Measurements from ENCODE around the gene ADM2. TPM values are rescaled to one million over a fixed set of nuclear protein-coding genes. Genes with fewer than 3 reads are reported as not detected.

ADM2 gene
- total RNA-seq, 1 donor from 2014 or later, result 1.5 TPM

DNA sequence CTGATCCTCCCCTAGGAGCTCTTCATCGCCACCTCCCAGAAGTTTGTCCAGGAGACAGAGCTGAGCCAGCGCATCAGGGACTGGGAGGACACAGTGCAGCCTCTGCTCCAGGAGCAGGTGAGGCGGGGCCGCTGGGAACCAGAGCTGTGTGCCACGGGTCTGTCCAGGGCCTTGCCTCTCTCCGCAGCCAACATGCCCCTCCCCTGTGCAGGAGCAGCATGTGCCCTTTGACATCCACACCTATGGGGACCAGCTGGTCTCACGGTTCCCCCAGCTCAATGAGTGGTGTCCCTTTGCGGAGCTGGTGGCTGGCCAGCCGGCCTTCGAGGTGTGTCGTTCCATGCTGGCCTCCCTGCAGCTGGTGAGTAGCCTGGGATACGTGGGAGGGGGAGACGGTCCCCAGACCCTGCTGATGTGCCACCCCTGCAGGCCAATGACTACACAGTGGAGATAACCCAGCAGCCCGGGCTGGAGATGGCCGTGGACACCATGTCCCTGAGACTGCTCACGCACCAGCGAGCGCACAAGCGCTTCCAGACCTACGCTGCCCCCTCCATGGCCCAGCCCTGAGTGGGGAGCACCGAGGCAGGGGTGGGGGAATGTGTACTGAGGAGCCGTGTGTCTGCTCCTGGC is 41.6 kb downstream of the ADM2 start:
- DNase-seq, result no peak
- H3K36me3 ChIP-seq, result peaks cover 62% of the 10 kb centered on the region

GRCh38 chr22:50523458-50523805 is 42.1 kb downstream of the ADM2 start:
- DNase-seq, result no peak
- peaks cover 35% of the 10 kb centered on the region for H3K4me1 ChIP-seq
- H3K27ac ChIP-seq, result no peak overlapping the region
- intact Hi-C loops (cut with DNase I), result no loop called here
- no peaks in the 10 kb centered on the region for H3K27me3 ChIP-seq (ENCODE audit: low read depth)
- TF ChIP-seq, protein P1, sequence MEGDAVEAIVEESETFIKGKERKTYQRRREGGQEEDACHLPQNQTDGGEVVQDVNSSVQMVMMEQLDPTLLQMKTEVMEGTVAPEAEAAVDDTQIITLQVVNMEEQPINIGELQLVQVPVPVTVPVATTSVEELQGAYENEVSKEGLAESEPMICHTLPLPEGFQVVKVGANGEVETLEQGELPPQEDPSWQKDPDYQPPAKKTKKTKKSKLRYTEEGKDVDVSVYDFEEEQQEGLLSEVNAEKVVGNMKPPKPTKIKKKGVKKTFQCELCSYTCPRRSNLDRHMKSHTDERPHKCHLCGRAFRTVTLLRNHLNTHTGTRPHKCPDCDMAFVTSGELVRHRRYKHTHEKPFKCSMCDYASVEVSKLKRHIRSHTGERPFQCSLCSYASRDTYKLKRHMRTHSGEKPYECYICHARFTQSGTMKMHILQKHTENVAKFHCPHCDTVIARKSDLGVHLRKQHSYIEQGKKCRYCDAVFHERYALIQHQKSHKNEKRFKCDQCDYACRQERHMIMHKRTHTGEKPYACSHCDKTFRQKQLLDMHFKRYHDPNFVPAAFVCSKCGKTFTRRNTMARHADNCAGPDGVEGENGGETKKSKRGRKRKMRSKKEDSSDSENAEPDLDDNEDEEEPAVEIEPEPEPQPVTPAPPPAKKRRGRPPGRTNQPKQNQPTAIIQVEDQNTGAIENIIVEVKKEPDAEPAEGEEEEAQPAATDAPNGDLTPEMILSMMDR (IDR thresholded peaks at IDR 0.05), result no peak
- no peaks in the 10 kb centered on the region for H3K9me3 ChIP-seq
- H3K36me3 ChIP-seq, result peaks cover 57% of the 10 kb centered on the region
- H3K4me3 ChIP-seq, result no peak overlapping the region
- ATAC-seq, result no peak

More for the DNA sequence above, 41.6 kb downstream of the ADM2 start:
- no peak for ATAC-seq
- Histone ChIP-seq H3K4me1 (peaks cover 30% of the 10 kb centered on the region), H3K9me3 (no peaks in the 10 kb centered on the region), H3K27me3 (ENCODE audit: low read depth) (no peaks in the 10 kb centered on the region), H3K27ac (no peak overlapping the region), H3K4me3 (no peak overlapping the region)
- intact Hi-C loops (cut with DNase I), result no loop called here
- TF ChIP-seq, protein P1 (IDR thresholded peaks at IDR 0.05), result no peak

DNA sequence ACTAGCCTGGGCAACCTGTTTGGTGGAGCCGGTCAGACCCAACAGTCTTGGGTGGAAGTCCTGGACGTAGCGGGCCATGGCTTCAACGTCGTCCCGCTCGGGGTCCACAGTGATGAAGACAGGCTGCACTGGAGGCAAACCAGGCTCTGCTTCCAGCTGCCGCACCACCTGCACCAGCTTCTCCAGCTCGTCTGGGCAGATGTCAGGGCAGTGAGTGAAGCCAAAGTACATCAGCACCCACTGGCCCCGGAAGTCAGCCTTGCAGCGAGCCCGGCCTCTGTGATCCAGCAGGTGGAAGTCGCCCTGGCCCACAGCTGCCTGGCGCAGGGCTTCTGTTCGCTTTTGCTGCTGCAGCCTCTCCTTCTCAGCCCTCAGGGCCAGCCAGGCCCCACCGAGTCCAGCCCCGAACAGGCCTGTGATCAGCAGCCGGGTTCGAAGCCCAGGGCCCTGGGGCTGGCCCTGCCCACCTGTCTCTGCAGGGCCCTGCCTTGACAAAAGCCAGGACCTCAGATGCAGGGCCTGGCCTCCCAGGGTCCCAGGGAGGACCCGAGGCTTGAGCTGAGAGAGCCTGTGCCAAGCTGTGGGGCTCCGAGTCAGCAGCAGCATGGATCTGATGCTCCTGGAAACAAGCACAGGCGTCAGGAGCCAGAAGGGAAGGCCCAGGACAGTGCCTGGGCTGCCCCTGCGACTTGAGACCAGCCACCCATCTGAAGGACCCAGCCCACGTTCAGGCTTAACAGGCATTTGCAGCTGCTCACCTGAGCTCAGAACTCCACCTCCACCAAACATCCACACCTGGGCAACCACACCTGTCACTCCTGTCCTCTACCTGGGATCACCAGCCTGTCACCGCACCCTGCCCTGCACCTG is 42.7 kb downstream of the ADM2 start:
- Histone ChIP-seq H3K36me3 (peaks cover 51% of the 10 kb centered on the region), H3K9me3 (no peaks in the 10 kb centered on the region), H3K27me3 (ENCODE audit: low read depth) (no peaks in the 10 kb centered on the region), H3K27ac (no peak overlapping the region), H3K4me3 (peak overlapping the region; percentile 79), H3K4me1 (peaks cover 41% of the 10 kb centered on the region)
- no peak for DNase-seq
- TF ChIP-seq, protein P1 (IDR thresholded peaks at IDR 0.05), result no peak
- ATAC-seq, result no peak
- intact Hi-C loops (cut with DNase I), result no loop called here

- H3K9me3 ChIP-seq, result no peaks in the 10 kb centered on the region
- ATAC-seq (peak in 1 of 2 donors; percentile 0), DNase-seq (no peak)
- intact Hi-C loops (cut with DNase I), result no loop called here
- TF ChIP-seq, protein P1 (IDR thresholded peaks at IDR 0.05), result no peak
- H3K4me1 ChIP-seq, result peaks cover 45% of the 10 kb centered on the region
- H3K27me3 ChIP-seq (ENCODE audit: low read depth), result no peaks in the 10 kb centered on the region
- H3K27ac ChIP-seq, result peak overlapping the region; percentile 93
- peaks cover 44% of the 10 kb centered on the region for H3K36me3 ChIP-seq
- H3K4me3 ChIP-seq, result peak overlapping the region; percentile 79
Observed at GRCh38 chr22:50524676-50525103, 43.3 kb downstream of the ADM2 start.

DNA sequence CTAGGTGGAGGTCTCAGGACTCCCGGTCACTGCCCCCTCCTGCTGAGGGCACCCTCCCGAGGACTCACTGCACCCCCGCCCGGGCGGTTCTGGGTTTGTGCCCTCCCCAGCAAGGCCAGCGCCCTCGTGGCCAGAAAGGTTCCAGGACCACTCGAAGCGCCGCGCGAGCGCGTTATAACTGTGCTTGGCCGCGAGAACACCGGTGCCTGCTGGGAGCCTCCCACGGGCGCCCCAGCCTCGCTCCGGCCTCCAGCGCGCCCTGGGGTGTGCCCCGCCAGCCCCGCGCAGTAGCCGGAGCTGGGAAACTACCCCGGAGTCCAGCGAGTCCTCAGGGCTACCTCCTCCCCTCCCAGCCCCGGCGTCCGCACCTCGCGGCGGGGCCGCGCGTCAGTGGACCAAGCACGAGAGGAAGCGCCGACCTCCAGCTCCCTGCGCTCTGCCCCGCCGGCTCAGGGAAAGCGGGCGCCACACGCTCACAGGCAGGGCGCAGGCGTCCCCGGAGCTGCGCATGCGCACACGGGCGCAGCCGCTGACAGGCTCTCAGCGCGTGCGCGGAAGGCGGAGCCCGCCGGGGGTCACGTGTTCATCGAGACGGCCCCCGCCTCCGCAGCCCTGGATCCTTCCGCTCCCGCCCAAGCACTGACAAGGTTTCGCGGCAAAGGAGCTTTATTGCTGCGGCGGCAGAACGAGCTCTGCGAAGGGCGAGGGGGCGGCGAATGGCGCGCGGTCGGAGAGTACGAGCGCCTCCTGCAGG is 43.9 kb downstream of the ADM2 start, which contains the start of gene SCO2:
Gene SCO2, minus strand, starts transcription at position 495 of the 754 bp plus-strand sequence. CDS start 1,187 bp downstream, outside the sequence.
- peaks cover 38% of the 10 kb centered on the region for H3K36me3 ChIP-seq
- ATAC-seq (peak; percentile 63 to 74), DNase-seq (peak; percentile 98)
- intact Hi-C loops (cut with DNase I), result no loop called here
- TF ChIP-seq, protein P1 (IDR thresholded peaks at IDR 0.05), result peak; percentile 38
- peak within 1 kb of the TSS; percentile 79 for H3K4me3 ChIP-seq
- no peaks in the 10 kb centered on the region for H3K9me3 ChIP-seq
- H3K27me3 ChIP-seq (ENCODE audit: low read depth), result no peaks in the 10 kb centered on the region
- H3K4me1 ChIP-seq, result peaks cover 45% of the 10 kb centered on the region
- peak within 1 kb of the TSS; percentile 93 for H3K27ac ChIP-seq

All from lower lobe of right lung (tissue), 2 donors.